Stimulated activated CD8-positive, alpha-beta memory T cell treated with anti-CD3 and anti-CD28 coated beads, Interleukin-12 subunit alpha, Interleukin-12 subunit beta, amount 100 ng/mL, for 24 hours (primary cell): ENCODE results near the gene LGALS8.
A peak's percentile ranks its signal among the peaks of the same experiment; 100 is the strongest.

Experiments
- DNase-seq: peaks from one replicate; pipeline ENCODE4 v3.0.0-alpha.2; 2020; ENCODE audit errors: extremely low read depth

The LGALS8 gene

GRCh38 chr1:236509203-236509602 lies 14.6 kb upstream of the LGALS8 start:
- DNase-seq: no peak

- DNase-seq: no peak
Measured at GRCh38 chr1:236509647-236510401, 14.0 kb upstream of the LGALS8 start.

GRCh38 chr1:236511735-236512418 lies 11.9 kb upstream of the LGALS8 start:
- no peak for DNase-seq

- no peak for DNase-seq
Measured at GRCh38 chr1:236514703-236515442, 8.9 kb upstream of the LGALS8 start.

GRCh38 chr1:236515443-236515958 lies 8.3 kb upstream of the LGALS8 start:
- DNase-seq: no peak

- no peak for DNase-seq
Measured at GRCh38 chr1:236516929-236517704, 6.7 kb upstream of the LGALS8 start.

- no peak for DNase-seq
Measured at GRCh38 chr1:236518322-236518721, 5.5 kb upstream of the LGALS8 start.

GRCh38 chr1:236520445-236521005 lies 3.3 kb upstream of the LGALS8 start:
- DNase-seq: no peak

- no peak for DNase-seq
Measured at GRCh38 chr1:236522937-236523703, 662 bp upstream of the LGALS8 start.

- peak; percentile 15 for DNase-seq
Measured at GRCh38 chr1:236524142-236524894, 536 bp downstream of the LGALS8 start.

- DNase-seq: no peak
Measured at GRCh38 chr1:236524895-236525184, 1.1 kb downstream of the LGALS8 start.

- no peak for DNase-seq
Measured at GRCh38 chr1:236526079-236526478, 2.3 kb downstream of the LGALS8 start.

GRCh38 chr1:236530286-236530685 lies 6.5 kb downstream of the LGALS8 start:
- no peak for DNase-seq

GRCh38 chr1:236530959-236531358 lies 7.2 kb downstream of the LGALS8 start:
- no peak for DNase-seq

- no peak for DNase-seq
Measured at GRCh38 chr1:236532850-236533249, 9.1 kb downstream of the LGALS8 start.

- no peak for DNase-seq
Measured at GRCh38 chr1:236534151-236534651, 10.4 kb downstream of the LGALS8 start.

- no peak for DNase-seq
Measured at GRCh38 chr1:236535190-236535589, 11.4 kb downstream of the LGALS8 start.

GRCh38 chr1:236535662-236536161 lies 11.9 kb downstream of the LGALS8 start:
- DNase-seq: no peak

- DNase-seq: no peak
Measured at GRCh38 chr1:236536540-236536939, 12.8 kb downstream of the LGALS8 start.
